Amniotic stem cell (primary cell): ENCODE results near the gene AGER.
A peak's percentile ranks its signal among the peaks of the same experiment; 100 is the strongest.
"Not testable (repeated sequence)": the region's sequence is repeated elsewhere in the genome, so short reads cannot be mapped to it uniquely, and the experiment has no call there.

Experiments
- DNase-seq: peaks from one replicate; lab custom pipeline; 2025; lab: John Stamatoyannopoulos, UW

AGER gene

GRCh38 chr6:32148289-32149091 is 35.6 kb downstream of the AGER start:
- DNase-seq = no peak

GRCh38 chr6:32147401-32148132 is 36.5 kb downstream of the AGER start:
- no peak for DNase-seq

DNA sequence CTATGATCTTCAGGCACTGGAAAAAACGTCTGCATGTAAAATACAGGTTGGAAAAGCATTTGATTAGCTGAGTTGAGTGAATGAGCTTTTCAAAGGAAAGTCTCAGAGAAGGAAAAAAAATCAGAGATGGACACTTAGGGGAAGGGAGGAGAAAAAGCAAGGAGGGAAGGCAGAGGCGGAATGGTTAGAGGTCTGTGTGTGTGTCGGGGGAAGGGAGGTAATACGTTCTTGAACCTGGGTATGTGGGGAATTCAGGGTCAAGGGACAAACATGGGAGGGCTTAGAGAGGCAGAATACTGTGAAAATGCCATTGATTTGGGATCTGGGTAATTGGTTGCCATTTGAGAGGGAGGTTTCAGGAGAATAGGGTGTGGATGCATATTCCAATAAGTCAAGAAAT is 37.4 kb downstream of the AGER start:
- DNase-seq = no peak

GRCh38 chr6:32146287-32146686 is 37.8 kb downstream of the AGER start:
- no peak for DNase-seq

DNA sequence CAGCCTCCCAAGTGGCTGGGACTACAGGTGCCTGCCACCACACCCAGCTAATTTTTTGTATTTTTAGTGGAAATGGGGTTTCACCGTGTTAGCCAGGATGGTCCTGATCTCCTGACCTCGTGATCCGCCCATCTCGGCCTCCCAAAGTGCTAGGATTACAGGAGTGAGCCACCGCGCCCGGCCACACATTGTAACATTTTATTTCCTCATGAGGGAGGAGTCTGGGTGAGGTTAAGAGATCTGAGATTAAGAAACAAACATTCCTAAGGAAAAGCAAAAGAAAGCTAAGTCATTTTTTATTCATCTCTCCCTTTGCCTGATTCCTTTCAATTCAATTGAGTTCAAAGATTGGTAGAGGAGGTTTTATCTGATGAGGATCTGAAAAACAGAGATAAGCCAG is 39.8 kb downstream of the AGER start:
- not testable (repeated sequence) for DNase-seq

GRCh38 chr6:32140420-32141046 is 43.5 kb downstream of the AGER start:
- no peak for DNase-seq

DNA sequence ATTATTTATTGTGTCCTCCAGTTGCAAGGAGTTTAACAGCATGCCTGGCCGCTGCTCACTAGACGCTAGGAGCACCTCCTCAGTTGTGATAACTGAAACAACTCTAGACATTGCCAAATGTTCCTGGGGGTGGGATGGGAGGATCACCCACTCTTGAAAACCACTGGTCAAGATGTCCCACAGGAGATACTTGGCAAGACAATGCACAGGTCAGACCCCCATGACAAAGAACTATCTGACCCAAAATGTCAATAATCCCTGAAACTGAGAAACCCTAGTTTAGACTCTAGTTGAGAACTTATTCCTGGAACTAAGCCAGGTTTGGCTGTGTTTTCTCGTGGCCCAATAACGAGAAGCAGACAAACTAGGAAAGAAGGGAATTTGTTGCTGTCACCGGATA is 44.5 kb downstream of the AGER start:
- DNase-seq = no peak

DNA sequence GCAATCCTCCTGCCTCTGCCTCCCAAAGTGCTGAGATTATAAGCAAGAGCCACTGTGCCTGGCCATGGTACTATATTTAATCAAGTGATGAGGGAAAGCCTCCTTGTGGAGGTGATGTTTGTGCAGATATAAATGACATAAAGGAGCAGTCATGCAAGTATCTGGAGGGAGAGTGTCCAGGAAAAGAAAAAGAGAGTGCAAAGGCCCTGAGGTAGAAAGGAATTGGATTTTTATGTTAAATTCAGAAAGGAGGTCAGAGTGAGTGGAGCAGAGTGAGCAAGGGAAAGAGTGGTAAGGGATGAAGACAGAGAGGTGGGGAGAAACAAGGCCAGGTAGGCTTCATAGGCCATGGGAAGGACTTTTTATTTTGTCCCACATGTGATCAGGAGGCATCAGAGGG is 46.6 kb downstream of the AGER start:
- no peak for DNase-seq

GRCh38 chr6:32133786-32134185 is 50.3 kb downstream of the AGER start:
- DNase-seq = peak; percentile 4

DNA sequence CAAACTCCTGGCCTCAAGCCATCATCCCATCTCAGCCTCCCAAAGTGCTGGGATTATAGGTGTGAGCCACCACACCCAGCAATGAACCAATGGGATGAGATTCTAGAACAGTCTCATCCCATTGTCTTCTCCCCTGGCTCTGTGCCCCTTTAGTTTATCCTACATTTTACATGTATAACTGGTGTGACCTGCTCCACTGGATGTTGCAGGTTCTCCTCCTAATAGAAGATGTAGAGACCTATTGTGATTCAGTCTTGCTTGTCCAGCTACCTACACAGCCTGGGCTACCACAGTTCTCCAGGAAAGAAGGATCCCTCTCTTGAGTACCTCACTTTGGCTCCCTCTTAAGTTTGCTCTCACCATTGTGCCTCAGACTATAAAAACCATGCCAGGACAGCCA is 51.9 kb downstream of the AGER start:
- no peak for DNase-seq

DNA sequence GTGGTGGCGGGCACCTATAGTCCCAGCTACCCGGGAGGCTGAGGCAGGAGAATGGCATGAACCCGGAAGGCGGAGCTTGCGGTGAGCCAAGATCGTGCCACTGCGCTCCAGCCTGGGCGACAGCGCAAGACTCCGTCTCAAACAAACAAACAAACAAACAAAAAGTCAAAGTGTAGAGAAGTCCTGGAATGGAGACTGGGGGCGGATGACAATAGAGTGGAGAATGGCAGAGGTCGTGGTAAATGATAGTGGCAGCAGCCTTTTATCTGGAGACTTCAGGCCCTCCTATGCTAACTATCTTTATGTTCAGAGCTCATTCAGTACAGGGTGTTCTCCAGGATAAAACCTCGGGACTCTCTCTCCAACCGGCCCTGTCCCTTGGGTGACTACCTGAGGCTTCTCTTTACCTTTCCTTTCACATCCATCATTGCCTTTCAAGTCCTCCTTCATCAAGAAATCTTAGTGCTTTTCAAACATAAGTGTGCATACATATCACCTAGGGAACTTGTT is 52.6 kb downstream of the AGER start:
- no peak for DNase-seq
